Activated CD8-positive, alpha-beta memory T cell treated with anti-CD3 and anti-CD28 coated beads, Interleukin-2, amount 50 U/mL, for 24 hours (primary cell): Measurements from ENCODE around the gene PTPRE.

ENCODE experiments used
- DNase-seq: peaks from one replicate; pipeline ENCODE4 v3.0.0-alpha.2; 2020; ENCODE audit errors: extremely low read depth

PTPRE gene

GRCh38 chr10:128044961-128045832, 138.3 kb downstream of the PTPRE start:
- no peak for DNase-seq

GRCh38 chr10:128045833-128046120, 138.9 kb downstream of the PTPRE start:
- DNase-seq, result no peak

- DNase-seq, result no peak
These were observed 139.5 kb downstream of the PTPRE start for GRCh38 chr10:128046156-128046952.

GRCh38 chr10:128046953-128047290, 140.0 kb downstream of the PTPRE start:
- DNase-seq, result no peak

- peak; percentile 69 for DNase-seq
These were observed 140.4 kb downstream of the PTPRE start for GRCh38 chr10:128047351-128047750.

- DNase-seq, result no peak
These were observed 141.3 kb downstream of the PTPRE start for GRCh38 chr10:128047991-128048818.

- DNase-seq, result no peak
These were observed 141.9 kb downstream of the PTPRE start for GRCh38 chr10:128048819-128049210.

- no peak for DNase-seq
These were observed 142.6 kb downstream of the PTPRE start for GRCh38 chr10:128049226-128050120.

GRCh38 chr10:128050121-128050516, 143.2 kb downstream of the PTPRE start:
- DNase-seq, result no peak

GRCh38 chr10:128050936-128051335, 144.0 kb downstream of the PTPRE start:
- no peak for DNase-seq

- no peak for DNase-seq
These were observed 144.6 kb downstream of the PTPRE start for GRCh38 chr10:128051548-128051947.

- DNase-seq, result no peak
These were observed 145.8 kb downstream of the PTPRE start for GRCh38 chr10:128052696-128053095.

GRCh38 chr10:128053356-128053755, 146.5 kb downstream of the PTPRE start:
- no peak for DNase-seq

- DNase-seq, result no peak
These were observed 147.5 kb downstream of the PTPRE start for GRCh38 chr10:128054163-128054970.

GRCh38 chr10:128055061-128055868, 148.4 kb downstream of the PTPRE start:
- DNase-seq, result no peak

GRCh38 chr10:128056303-128057050, 149.6 kb downstream of the PTPRE start:
- no peak for DNase-seq

GRCh38 chr10:128058106-128058749, 151.3 kb downstream of the PTPRE start:
- DNase-seq, result no peak

- no peak for DNase-seq
These were observed 151.8 kb downstream of the PTPRE start for GRCh38 chr10:128058750-128059134.
